Measurements from ENCODE around the gene MAPK6.
"Not testable (repeated sequence)": the region's sequence is repeated elsewhere in the genome, so short reads cannot be mapped to it uniquely, and the experiment has no call there.

The MAPK6 gene

GRCh38 chr15:52094811-52095584 lies 76.0 kb downstream of the MAPK6 start:
- Mint-ChIP-seq H3K36me3 (ENCODE audit: low read depth) (no peaks in the 10 kb centered on the region), H3K4me1 (ENCODE audit: low read depth) (no peaks in the 10 kb centered on the region), H3K27me3 (peaks cover 4% of the 10 kb centered on the region), H3K9me3 (peaks cover 7% of the 10 kb centered on the region), H3K27ac (no peak overlapping the region), H3K4me3 (no peak overlapping the region)
- DNase-seq: no peak

DNA sequence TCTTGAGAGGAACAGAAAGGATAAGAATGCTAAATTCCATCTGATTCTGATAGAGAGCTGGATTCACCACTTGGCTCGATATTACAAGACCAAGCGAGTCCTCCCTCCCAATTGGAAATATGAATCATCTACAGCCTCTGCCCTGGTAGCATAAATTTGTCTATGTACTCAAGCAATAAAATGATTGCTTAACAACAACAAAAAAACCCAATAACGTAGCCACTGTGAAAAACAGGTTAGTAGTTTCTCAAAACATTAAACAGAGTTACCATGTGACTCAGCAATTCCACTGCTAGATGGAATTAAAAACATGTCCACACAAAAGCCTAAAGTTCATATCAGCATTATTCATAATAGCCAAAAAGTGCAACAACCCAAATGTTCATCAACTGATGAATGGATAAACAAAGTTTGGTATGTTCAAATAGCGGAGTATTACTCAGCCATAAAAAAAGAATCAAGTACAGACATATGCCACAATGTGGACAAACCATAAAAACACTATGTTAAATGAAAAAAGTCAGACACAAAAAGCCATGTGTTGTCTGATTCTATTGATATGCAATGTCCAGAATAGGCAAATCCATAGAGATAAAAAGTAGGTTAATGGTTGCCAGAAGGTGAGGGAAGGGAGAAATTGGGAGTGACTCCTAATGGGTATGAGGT lies 76.7 kb downstream of the MAPK6 start:
- Mint-ChIP-seq H3K4me1 (ENCODE audit: low read depth) (no peaks in the 10 kb centered on the region), H3K4me3 (no peak overlapping the region), H3K9me3 (peaks cover under 1% of the 10 kb centered on the region), H3K36me3 (ENCODE audit: low read depth) (no peaks in the 10 kb centered on the region), H3K27me3 (no peaks in the 10 kb centered on the region), H3K27ac (no peak overlapping the region)
- DNase-seq: no peak

GRCh38 chr15:52096536-52096935 lies 77.5 kb downstream of the MAPK6 start:
- not testable (repeated sequence) for H3K9me3 Mint-ChIP-seq, H3K27ac Mint-ChIP-seq, H3K4me3 Mint-ChIP-seq

DNA sequence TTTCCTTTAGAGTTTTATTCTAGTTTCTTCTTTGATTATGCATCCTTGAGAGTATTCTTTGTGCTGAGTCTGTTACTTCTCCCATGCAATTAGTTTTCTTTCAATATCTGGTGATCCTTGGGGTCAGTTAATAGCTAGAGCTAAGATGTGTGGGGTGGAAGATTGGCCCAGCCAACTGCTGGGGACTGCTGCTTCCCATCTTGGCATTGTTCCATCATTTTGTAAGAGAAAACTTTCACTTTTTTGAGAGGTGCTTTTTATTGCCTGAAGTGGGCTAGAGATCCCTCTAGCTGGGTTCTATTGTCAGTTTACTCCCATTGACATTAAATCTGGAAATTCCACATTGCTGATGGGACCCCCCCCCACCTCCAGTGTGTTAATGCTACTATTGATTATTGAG lies 78.2 kb downstream of the MAPK6 start:
- no peaks in the 10 kb centered on the region for H3K9me3 Mint-ChIP-seq
- no peak overlapping the region for H3K4me3 Mint-ChIP-seq
- H3K36me3 Mint-ChIP-seq (ENCODE audit: low read depth): no peaks in the 10 kb centered on the region
- H3K27me3 Mint-ChIP-seq: no peaks in the 10 kb centered on the region
- no peak overlapping the region for H3K27ac Mint-ChIP-seq
- no peak for DNase-seq
- no peaks in the 10 kb centered on the region for H3K4me1 Mint-ChIP-seq (ENCODE audit: low read depth)

More at GRCh38 chr15:52096536-52096935, 77.5 kb downstream of the MAPK6 start:
- H3K27me3 Mint-ChIP-seq; H3K4me1 Mint-ChIP-seq (ENCODE audit: low read depth); H3K36me3 Mint-ChIP-seq (ENCODE audit: low read depth); DNase-seq: not testable (repeated sequence)

GRCh38 chr15:52098323-52098722 lies 79.3 kb downstream of the MAPK6 start:
- H3K4me1 Mint-ChIP-seq (ENCODE audit: low read depth): no peaks in the 10 kb centered on the region
- no peaks in the 10 kb centered on the region for H3K36me3 Mint-ChIP-seq (ENCODE audit: low read depth)
- H3K4me3 Mint-ChIP-seq: no peak overlapping the region
- no peak overlapping the region for H3K27ac Mint-ChIP-seq
- H3K9me3 Mint-ChIP-seq: no peaks in the 10 kb centered on the region
- H3K27me3 Mint-ChIP-seq: no peaks in the 10 kb centered on the region
- no peak for DNase-seq

DNA sequence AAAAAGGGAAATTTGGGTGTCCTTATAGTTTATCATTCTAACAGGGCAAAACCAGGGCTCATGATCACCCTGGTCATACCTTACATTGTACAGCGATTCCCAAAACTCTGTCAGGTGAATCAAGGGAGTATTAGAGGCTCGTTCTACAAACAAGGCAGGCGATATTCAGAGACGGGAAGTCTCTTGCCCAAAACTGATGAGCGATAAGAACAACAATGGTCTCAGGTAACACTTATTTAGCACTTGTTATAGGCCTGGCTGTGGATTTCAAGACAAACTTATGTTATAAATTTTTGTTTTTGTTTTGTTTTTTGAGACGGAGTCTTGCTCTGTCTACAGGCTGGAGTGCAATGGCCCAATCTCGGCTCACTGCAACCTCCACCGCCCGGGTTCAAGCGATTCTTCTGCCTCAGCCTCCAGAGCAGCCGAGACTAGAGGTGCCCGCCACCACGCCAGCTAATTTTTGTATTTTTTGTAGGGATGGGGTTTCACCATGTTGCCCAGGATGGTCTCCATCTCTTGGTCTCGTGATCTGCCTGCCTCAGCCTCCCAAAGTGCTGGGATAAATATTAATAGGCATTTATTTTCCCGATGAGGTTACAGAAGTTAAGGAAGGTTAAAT lies 80.7 kb downstream of the MAPK6 start:
- Mint-ChIP-seq H3K27ac (no peak overlapping the region), H3K27me3 (no peaks in the 10 kb centered on the region), H3K36me3 (ENCODE audit: low read depth) (no peaks in the 10 kb centered on the region), H3K4me1 (ENCODE audit: low read depth) (no peaks in the 10 kb centered on the region), H3K4me3 (no peak overlapping the region), H3K9me3 (no peaks in the 10 kb centered on the region)
- DNase-seq: no peak

GRCh38 chr15:52100807-52101442 lies 81.9 kb downstream of the MAPK6 start:
- DNase-seq: no peak
- no peaks in the 10 kb centered on the region for H3K9me3 Mint-ChIP-seq
- H3K36me3 Mint-ChIP-seq (ENCODE audit: low read depth): no peaks in the 10 kb centered on the region
- no peaks in the 10 kb centered on the region for H3K4me1 Mint-ChIP-seq (ENCODE audit: low read depth)
- no peaks in the 10 kb centered on the region for H3K27me3 Mint-ChIP-seq
- H3K4me3 Mint-ChIP-seq: no peak overlapping the region
- no peak overlapping the region for H3K27ac Mint-ChIP-seq

- Mint-ChIP-seq H3K27ac (no peak overlapping the region), H3K27me3 (no peaks in the 10 kb centered on the region), H3K4me3 (no peak overlapping the region), H3K9me3 (no peaks in the 10 kb centered on the region), H3K4me1 (ENCODE audit: low read depth) (no peaks in the 10 kb centered on the region), H3K36me3 (ENCODE audit: low read depth) (no peaks in the 10 kb centered on the region)
- DNase-seq: no peak
Observed at GRCh38 chr15:52101542-52102323, 82.7 kb downstream of the MAPK6 start.

DNA sequence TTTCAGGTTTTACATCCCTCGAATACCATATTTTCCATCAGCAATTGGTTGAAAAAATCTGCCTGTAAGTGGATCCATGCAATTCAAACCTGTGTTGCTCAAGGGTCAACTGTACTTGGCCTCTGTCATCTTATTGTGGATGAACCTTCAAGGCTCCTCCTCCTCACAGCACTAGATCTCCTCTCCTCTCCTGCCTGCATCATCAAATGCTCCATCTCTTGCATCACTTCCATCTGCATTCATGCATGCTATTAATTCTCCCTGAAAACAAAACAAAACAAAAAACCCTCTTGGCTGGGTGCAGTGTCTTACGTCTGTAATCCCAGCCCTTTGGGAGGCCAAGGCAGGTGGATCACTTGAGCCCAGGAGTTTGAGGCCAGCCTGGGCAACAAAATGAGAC lies 83.4 kb downstream of the MAPK6 start:
- Mint-ChIP-seq H3K27me3 (no peaks in the 10 kb centered on the region), H3K27ac (no peak overlapping the region), H3K9me3 (no peaks in the 10 kb centered on the region), H3K4me1 (ENCODE audit: low read depth) (no peaks in the 10 kb centered on the region), H3K36me3 (ENCODE audit: low read depth) (no peaks in the 10 kb centered on the region), H3K4me3 (no peak overlapping the region)
- DNase-seq: no peak

DNA sequence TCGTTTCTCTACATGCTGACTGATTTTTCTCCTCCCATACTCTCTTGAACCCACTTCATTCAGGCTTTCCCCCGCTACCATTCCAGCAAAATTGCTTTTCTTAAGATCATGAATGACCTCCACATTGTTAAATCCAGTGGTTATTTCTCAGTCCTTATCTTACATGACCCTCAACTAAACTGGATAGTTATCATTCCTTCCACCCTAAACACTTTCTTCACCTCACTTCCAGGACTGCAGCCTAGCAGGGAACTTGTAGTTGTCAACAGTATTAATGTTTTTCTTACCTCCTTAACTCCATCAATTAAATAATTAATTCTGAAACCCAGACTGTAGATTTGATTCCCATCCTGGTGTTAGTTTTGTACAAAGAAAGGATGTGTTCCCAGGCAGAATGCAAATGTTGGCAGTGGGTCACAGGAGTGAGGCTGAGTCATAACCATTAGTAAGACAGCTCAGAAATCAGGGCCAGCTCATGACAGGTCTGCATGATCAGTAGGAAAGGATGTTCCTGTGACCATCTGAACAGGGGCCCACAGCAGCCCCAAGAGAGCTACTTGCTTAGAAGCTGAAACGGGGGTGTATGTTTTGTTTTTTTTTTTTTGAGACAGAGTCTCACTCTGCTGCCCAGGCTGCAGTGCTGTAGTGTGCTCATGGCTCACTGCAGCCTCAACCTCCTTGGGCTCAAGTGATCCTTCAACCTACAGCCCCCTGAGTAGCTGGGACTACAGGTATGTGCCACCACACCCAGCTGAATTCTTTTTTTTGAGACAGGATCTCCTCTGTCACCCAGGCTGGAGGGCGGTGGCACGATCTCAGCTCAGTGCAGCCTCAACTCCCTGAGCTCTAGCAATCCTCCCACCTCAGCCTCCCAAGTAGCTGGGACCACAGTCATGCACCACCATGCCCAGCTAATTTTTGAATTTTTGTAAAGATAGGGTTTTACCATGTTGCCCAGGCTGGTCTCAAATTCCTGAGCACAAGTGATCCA lies 84.5 kb downstream of the MAPK6 start:
- H3K36me3 Mint-ChIP-seq (ENCODE audit: low read depth): no peaks in the 10 kb centered on the region

DNA sequence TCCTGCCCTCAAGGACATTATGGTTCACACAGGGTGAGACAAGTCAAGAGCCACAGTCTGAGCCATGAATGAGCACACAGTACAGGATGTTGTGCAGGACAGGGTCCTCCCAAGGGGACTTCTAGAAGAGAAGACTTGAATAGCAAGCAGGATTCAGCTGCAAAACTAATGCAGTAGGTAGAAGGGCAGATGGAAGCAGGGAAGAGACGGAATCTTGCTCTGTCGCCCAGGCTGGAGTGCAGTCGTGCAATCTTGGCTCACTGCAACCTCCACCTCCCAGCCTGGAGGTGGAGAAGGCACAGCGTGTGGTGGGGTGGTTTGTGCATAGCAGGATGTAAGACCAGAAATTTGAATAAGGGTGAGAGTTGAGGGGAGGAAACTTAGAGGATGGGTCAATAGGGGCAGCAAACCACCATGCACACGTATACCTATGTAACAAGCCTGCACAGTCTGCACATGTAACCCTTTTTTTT lies 85.5 kb downstream of the MAPK6 start:
- no peaks in the 10 kb centered on the region for H3K4me1 Mint-ChIP-seq (ENCODE audit: low read depth)
- no peak overlapping the region for H3K27ac Mint-ChIP-seq
- no peak for DNase-seq
- H3K4me3 Mint-ChIP-seq: no peak overlapping the region
- H3K36me3 Mint-ChIP-seq (ENCODE audit: low read depth): no peaks in the 10 kb centered on the region
- H3K9me3 Mint-ChIP-seq: no peaks in the 10 kb centered on the region
- H3K27me3 Mint-ChIP-seq: peaks cover 13% of the 10 kb centered on the region

More for the DNA sequence above, 84.5 kb downstream of the MAPK6 start:
- H3K4me1 Mint-ChIP-seq (ENCODE audit: low read depth): no peaks in the 10 kb centered on the region
- H3K27me3 Mint-ChIP-seq: peaks cover 5% of the 10 kb centered on the region
- DNase-seq: no peak
- no peaks in the 10 kb centered on the region for H3K9me3 Mint-ChIP-seq
- H3K27ac Mint-ChIP-seq: no peak overlapping the region
- no peak overlapping the region for H3K4me3 Mint-ChIP-seq

DNA sequence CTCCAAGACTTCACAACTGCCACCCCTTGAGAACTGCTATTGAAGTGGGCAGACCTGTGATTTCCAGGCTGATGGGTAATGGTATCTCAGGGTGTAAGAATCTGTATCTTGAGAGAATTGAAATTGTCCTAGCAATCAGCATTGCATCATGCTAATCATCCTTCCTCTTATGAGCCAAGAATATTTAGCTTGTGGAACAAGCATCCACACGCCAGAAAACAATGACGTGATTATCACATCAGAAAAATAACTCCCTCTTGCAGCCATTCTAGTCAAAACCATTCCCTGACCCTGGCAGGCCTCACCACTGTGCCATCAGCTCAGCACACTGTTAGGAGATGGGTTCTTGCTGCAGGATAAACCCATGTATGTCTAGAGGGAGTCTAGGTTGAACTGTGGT lies 86.8 kb downstream of the MAPK6 start:
- Mint-ChIP-seq H3K4me3 (no peak overlapping the region), H3K27ac (no peak overlapping the region), H3K4me1 (ENCODE audit: low read depth) (no peaks in the 10 kb centered on the region), H3K36me3 (ENCODE audit: low read depth) (no peaks in the 10 kb centered on the region), H3K9me3 (no peaks in the 10 kb centered on the region), H3K27me3 (peaks cover 26% of the 10 kb centered on the region)
- DNase-seq: no peak

- H3K36me3 Mint-ChIP-seq (ENCODE audit: low read depth): no peaks in the 10 kb centered on the region
- H3K27me3 Mint-ChIP-seq: peaks cover 34% of the 10 kb centered on the region
- no peak overlapping the region for H3K27ac Mint-ChIP-seq
- no peaks in the 10 kb centered on the region for H3K9me3 Mint-ChIP-seq
- no peaks in the 10 kb centered on the region for H3K4me1 Mint-ChIP-seq (ENCODE audit: low read depth)
- no peak overlapping the region for H3K4me3 Mint-ChIP-seq
- no peak for DNase-seq
Observed at GRCh38 chr15:52106641-52107040, 87.6 kb downstream of the MAPK6 start.
